Stimulated activated CD4-positive, alpha-beta T cell treated with anti-CD3 and anti-CD28 coated beads, Interleukin-4, amount 100 ng/mL, for 24 hours (primary cell): ENCODE results near the gene METTL21C.

Experiments
- DNase-seq: peaks from one replicate; pipeline ENCODE4 v3.0.0-alpha.2; 2020

Gene METTL21C

GRCh38 chr13:102658660-102659059 lies 36.2 kb downstream of the METTL21C start:
- no peak for DNase-seq

DNA sequence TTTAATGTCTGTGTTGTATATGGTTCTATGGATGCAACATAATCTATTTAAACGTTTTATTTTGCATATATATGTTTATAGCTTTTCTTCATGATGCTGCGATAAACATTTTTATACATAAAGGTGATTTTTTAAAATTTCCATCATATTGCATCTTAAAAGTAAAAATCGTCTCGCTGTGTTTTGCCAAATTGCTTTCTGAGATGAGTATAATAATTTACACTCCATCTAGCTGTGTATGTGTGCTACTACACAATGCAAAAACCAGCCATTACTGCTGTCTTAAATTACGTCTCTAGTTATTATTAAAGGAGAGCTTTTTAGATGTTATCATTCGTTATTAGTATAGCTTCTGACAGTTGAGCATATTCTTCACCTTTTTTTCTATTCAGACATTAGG lies 37.2 kb downstream of the METTL21C start:
- DNase-seq, result no peak

- DNase-seq, result no peak
Measured at GRCh38 chr13:102654756-102655155, 40.1 kb downstream of the METTL21C start.

DNA sequence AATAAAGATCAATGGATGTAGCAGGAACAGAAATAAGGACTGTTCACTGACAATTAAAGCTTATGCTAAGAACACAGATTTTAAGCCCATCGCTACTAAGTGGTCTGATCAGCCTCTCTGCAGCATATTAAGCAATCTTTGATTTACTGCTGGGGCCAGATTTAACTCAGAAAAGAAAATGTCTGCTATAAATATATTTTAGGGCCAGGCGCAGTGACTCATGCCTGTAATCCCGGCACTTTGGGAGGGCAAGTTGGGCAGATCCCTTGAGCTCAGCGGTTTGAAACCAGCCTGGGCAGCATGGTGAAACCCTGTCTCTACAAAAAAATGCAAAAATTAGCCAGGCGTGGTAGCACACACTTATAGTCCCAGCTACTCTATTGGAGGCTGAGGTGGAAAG lies 43.0 kb downstream of the METTL21C start:
- no peak for DNase-seq

DNA sequence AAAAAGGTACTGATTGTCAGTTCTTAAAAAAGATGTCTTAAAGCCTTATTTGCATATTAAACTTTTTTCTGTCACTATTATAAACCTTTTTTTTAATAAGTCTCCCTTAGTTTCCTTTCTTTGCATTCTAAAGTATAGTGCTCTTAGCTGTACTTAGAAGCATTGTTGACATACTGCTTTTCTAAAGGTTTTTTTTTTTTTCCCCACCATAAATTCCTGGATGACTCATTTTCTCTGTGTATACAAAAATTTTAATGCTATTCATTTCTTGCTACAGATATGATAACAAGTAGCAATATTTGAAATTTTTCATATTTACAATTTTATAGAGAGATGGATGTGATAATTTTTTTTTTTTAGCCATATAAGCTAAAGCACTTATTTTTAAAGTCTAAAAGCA lies 43.5 kb downstream of the METTL21C start:
- no peak for DNase-seq

DNA sequence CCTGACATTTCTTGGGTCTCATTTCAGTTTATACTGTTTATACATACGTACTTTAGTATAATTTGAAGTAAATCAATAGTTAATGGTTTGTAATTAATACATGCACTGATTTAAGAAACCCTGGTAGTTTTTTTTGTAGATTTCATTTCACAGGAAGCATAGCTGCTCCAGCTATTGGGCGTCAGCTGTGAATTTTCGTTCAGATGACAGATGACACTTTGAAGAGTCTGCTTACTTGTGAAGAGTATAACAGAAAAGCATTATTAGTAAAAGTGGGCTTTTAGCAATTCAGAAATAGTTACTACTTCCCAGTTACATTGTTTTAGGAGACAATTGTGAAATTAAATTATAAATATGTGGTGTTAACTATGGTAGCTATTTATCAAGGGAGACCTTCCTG lies 44.4 kb downstream of the METTL21C start:
- DNase-seq, result no peak

- DNase-seq, result no peak
Measured at GRCh38 chr13:102648046-102648445, 46.8 kb downstream of the METTL21C start.

DNA sequence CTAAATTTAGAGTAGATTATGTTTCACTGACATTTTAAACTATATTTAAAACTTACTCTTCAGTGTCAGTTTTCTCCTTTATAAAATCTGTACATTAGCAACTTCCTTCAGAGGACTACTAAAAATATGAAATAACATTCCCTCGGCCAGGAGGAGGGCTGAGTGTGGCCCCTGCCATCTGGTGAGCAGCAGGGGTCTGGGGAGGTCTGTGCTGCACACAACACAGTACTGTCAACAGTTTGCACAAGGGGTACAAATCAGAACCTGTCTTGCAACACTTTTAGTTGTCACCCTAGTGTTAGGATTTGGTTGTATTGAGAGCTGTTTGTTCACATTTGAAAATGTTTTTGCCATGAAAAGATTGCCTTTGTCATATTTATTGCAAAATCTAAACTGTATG lies 49.1 kb downstream of the METTL21C start:
- DNase-seq, result no peak

DNA sequence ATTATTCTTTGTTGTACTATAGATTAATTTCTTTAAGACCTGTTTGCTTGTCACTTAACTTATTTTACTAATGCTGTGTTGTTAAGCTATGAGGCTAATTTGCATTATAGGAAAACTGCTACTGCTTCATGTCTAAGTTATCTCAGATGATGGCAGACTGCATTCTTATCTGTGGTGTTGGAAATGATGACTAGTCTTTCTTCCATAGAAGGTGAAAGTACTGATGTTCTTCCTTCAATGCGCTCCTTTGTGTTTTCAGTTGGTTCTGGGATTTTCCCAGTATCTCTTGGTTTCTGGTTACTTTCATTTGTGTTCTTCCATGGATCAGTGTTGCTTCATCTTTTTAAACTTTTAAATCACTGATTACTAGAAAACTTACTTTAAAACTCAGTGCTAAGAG lies 51.2 kb downstream of the METTL21C start:
- no peak for DNase-seq

- DNase-seq, result no peak
Measured at GRCh38 chr13:102642475-102642874, 52.4 kb downstream of the METTL21C start.

DNA sequence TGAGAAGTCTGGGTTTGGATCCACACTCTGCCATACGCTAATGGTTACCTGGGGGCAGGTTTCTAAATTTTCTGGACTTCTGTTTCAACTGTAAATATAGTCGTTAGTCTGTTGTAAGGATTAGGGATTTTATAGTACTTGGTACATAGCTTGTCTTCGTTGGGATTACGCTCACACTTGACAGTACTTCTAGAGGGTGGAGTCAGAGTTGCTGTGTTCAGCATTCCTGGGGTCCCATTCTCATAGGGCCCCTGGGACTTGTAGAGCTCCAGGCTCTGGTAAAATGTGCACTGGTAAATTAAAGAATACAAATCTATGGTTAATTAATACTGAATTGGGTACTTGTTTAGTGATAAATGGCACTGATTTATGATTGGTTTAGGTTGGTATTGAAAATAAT lies 52.8 kb downstream of the METTL21C start:
- DNase-seq, result no peak

DNA sequence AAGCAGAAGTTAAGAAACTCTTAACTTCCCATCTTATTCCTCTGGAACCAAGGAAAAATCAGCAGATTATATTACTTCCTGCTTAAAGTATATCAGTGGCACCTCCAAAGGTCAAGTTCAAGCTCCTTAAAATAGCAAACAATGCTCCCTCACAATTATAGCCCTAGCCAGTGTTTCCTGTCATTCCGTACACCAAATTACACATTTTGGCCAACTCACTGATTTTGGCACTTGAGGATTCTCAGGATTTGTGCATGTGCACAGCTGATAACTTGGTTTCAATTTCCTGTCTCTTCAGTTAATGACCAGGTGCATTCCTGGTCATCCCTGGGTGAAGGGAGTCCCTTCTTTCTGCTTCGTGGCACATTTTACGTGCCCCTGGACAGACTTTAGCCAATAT lies 56.1 kb downstream of the METTL21C start:
- DNase-seq, result no peak
